HG02610 (cell line): ENCODE data around the gene SLC25A26.
"Not testable (repeated sequence)": the region's sequence is repeated elsewhere in the genome, so short reads cannot be mapped to it uniquely, and the experiment has no call there.

Experiments
- ATAC-seq: cut with Tn5 transposase; IDR thresholded peaks from one replicate; pipeline ENCODE4 v1.9.1; 2021; ENCODE audit warnings: mild to moderate bottlenecking, moderate library complexity; ENCODE audit not compliant: unreplicated experiment

The SLC25A26 gene

DNA sequence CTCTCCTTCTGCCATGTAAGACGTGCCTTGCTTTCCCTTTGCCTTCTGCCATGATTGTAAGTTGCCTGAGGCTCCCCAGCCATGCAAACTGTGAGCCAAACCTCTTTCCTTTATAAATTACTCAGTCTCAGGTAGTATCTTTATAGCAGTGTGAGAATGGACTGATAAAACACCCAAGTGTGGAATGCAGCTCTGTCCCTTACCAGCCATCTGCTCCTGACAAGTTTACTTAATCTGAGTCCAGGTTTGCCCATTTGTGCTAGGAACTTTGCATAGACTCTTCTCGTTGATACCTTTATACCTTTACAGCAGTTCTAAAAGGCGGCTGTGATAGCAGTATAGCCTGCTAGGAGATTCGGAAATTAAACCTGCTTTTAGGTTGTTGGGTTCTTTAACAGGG lies 48.1 kb downstream of the SLC25A26 start:
- no peak for ATAC-seq

- no peak for ATAC-seq
These were observed 48.6 kb downstream of the SLC25A26 start for GRCh38 chr3:66269411-66269810.

GRCh38 chr3:66270288-66270687 lies 49.5 kb downstream of the SLC25A26 start:
- no peak for ATAC-seq

DNA sequence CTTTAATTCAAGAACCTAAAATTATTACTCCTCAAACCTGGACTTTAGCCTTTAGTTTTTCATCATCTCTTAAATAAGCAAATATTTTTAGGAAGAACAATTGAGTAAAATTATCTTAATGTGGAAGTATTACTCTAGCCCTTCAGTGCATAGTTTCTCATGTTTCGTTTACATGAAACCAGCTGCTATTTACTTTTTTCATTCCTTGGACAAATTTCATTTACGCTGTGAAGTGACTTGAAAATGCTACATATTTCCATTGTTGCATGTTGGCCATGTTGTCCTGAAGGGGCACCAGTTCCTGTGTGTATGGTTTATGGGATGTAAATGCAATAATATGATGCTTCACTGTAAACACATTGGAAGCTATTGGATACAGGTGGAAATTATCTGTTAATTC lies 49.9 kb downstream of the SLC25A26 start:
- ATAC-seq: no peak

DNA sequence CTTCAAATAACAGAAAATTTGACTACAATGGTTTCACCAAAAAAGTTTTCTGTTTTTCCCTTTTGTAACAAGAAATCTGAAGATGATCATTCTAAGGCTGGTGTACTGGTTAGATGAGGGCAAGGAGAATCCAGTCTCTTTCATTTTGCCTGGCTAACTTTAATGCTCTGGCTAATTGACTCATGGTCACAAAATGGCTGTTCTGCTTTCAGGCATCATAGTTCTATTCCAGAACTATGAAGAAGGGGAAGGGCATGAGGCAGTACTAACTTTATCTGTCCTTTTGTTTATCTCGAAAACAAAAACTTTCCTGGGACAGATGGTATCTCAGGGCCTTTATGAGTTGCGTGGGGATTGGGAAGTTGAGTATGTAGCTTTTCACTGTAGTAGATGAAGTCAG lies 50.4 kb downstream of the SLC25A26 start:
- no peak for ATAC-seq

DNA sequence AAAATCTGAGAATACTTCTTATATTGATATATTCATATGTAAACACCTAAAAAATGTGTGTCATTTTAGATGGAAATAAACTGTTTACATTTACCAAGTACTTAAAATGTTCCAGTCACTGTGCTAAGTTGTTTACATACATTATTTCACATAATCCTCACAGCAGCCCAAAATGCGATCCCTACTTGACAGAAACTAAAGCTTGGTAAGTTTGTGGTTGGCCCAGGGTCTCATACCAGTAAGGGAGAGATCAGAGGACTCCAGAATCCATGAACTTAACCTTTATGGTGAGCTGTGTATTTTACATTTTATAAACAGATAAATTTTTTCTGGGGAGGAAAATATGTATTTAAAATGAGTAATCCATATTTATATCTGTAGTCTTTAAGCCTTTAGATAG lies 51.2 kb downstream of the SLC25A26 start:
- no peak for ATAC-seq

- not testable (repeated sequence) for ATAC-seq
These were observed 54.0 kb downstream of the SLC25A26 start for GRCh38 chr3:66274837-66275236.

- ATAC-seq: no peak
These were observed 56.0 kb downstream of the SLC25A26 start for GRCh38 chr3:66276705-66277274.

GRCh38 chr3:66279168-66279567 lies 58.4 kb downstream of the SLC25A26 start:
- no peak for ATAC-seq

- ATAC-seq: no peak
These were observed 59.5 kb downstream of the SLC25A26 start for GRCh38 chr3:66280304-66280703.

GRCh38 chr3:66291922-66292321 lies 71.1 kb downstream of the SLC25A26 start:
- not testable (repeated sequence) for ATAC-seq

DNA sequence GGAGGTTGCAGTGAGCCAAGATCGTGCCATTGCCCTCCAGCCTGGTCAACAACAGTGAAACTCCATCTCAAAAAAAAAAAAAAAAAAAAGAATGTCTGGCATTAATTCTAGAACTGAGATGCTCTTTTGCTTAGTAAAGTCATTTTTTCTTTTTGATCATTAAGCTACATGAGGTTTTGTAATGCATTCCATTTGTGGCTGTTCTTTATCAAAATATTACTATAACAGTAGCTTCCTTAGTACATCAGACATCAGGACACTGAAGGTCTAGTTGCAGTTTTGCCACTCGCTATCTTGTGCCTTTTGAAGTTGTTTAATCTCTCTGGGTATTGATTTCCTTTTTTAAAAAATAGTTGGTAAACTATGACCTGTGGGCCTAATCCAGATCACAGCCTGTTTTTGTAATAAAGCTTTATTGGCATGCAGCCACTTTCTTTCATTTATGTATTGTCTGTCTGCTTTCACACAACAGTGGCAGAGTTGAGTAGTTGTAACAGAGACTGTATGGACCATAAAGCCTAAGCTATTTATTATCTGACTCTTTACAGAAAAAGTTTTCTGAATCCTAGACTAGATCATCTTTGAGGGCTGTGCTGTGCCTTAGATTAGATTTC lies 76.6 kb downstream of the SLC25A26 start:
- ATAC-seq: no peak

DNA sequence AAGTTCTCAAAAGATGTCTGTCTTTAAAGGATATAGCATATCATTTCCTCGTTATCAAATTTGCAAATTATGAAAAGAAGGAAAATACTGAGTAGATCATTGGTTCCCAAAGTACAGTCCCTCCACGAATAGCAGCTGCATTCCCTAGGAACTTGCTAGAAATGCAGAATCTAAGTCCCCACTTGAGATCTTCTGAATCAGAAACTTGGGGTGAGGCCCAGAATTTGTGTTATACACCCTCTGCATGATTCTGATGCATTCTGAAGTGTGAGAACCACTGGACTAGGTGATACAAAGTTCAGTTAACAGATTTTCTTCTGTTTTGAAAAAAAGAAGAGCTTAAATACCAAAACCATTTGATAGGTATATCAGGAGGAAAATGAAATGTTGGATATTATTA lies 77.1 kb downstream of the SLC25A26 start:
- ATAC-seq: no peak

DNA sequence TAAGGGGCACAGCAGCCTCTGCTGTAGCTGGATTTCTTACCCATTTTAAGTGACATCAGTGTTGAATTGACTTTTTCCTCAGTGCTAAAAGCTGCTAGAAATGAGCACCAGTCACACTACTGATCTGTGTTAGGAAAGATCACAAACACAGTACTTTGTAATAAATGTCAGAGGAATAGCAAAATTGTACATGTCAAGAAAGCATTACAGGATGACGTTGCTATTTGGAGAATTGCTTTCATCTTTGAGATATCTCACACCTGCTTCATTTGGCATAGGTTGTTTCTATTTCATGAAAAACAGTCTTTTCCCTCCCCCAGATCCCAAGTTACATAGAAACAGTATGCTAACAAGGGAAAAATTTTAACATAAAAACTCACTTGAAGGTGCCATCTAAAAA lies 77.8 kb downstream of the SLC25A26 start:
- no peak for ATAC-seq

DNA sequence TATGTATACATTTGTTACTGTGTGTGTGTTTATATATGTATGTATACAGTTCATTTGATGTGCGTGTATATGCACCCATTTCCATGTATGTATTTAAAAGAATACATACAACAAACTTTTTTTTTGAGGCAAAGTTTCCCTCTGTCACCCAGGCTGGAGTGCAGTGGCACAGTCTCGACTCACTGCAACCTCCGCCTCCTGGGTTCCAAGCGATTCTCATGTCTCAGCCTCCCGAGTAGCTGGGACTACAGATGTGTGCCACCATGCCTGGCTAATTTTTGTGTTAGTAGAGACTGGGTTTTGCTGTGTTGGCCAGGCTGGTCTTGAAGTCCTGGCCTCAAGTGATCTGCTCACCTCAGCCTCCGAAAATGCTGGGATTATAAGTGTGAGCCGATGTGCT lies 78.3 kb downstream of the SLC25A26 start:
- ATAC-seq: not testable (repeated sequence)

GRCh38 chr3:66299891-66300290 lies 79.1 kb downstream of the SLC25A26 start:
- no peak for ATAC-seq

DNA sequence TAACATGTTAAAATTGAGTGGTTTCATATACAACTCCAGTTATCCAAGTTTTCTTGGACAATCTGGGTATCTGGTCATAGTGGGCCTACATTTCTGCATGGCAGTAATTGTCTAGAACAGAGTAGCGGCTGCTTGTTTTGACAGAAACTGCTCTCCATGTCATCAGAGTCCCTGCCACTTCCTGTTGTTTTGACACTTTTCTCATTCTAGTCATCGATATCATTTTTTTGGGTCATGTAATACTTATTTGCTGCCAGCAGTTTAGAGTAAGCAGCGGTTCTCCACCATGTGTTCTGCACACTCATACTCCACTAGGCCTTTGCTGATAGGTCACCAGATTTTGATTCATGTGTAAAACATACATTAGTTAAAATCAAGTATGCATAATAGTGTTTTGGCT lies 81.5 kb downstream of the SLC25A26 start:
- no peak for ATAC-seq

GRCh38 chr3:66303491-66303901 lies 82.7 kb downstream of the SLC25A26 start:
- ATAC-seq: peak; percentile 74

DNA sequence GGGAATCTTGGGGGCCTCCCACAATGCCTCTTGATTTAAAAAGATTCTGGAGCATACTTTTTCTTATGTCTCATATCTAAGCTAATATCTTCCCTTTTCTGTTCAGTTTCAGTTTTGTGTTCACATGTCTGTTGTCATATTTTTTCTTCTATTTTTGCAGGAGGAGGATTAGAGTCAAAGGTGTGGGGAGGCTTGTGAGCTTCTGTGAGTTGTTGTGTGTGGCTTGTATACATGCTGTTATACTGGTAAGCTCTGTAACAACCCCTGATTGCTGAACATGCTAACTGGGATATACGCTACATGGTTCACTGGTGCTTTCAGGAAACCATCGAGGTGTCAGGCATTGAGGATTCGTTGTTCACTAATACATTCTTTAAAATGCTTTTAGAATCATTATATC lies 83.5 kb downstream of the SLC25A26 start:
- ATAC-seq: no peak

DNA sequence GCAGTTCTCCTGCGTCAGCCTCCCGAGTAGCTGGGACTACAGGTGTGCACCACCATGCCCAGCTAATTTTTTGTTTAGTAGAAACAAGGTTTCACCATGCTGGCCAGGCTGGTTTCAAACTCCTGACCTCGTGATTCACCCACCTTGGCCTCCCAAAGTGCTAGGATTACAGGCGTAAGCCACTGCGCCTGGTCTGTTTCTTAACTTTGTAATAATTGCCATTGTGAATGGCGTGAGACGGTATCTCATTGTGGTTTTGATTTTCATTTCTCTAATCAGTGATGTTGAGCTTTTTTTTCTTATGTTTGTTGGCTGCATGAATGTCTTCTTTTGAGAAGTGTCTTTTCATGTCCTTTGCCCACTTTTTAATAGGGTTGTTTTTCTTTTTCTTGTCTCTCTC lies 85.3 kb downstream of the SLC25A26 start:
- not testable (repeated sequence) for ATAC-seq

DNA sequence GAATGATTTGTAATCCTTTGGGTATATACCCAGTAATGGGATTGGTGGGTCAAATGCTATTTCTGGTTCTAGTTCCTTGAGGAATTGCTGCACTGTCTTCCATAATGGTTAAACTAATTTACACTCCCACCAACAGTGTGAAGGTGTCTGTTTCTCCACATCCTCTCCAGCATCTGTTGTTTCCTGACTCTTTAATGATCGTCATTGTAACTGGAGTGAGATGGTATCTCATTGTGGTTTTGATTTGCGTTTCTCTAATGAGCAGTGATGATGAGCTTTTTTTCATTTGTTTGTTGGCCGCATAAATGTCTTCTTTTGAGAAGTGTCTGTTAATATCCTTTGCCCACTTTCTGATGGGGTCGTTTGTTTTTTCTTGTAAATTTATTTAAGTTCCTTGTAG lies 86.2 kb downstream of the SLC25A26 start:
- ATAC-seq: not testable (repeated sequence)

- no peak for ATAC-seq
These were observed 91.2 kb downstream of the SLC25A26 start for GRCh38 chr3:66312039-66312438.

DNA sequence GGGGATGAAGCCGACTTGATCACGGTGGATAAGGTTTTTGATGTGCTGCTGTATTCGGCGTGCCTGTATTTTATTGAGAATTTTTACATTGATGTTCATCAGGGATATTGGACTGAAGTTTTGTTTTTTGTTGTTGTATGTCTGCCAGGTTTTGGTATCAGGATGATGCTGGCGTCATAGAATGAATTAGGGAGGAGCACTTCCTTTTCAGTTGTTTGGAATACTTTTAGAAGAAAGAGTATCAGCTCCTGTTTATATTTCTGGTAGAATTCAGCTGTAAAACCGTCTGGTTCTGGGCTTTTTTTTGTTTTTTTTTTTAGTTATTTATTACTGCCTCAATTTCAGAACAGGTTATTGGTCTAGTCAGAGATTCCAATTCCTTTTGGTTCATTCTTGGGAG lies 93.7 kb downstream of the SLC25A26 start:
- ATAC-seq: no peak
